GM12891 (cell line): ENCODE results near the gene ARHGEF4.

ENCODE experiments used
- POLR2A ChIP-seq: IDR thresholded peaks from 2 replicates; pipeline ENCODE4 v1.6.1; 2011; ENCODE audit warnings: low read depth, low read length, control low read depth
- POLR2AphosphoS5 ChIP-seq: IDR thresholded peaks from 2 replicates; pipeline ENCODE4 v1.6.1; 2011; ENCODE audit warnings: low read depth, low read length, control low read depth
- POU2F2 ChIP-seq: IDR thresholded peaks from 2 replicates; pipeline ENCODE4 v1.6.1; 2011; ENCODE audit warnings: low read depth, mild to moderate bottlenecking, control low read depth, low read length, moderate library complexity
- SPI1 ChIP-seq: IDR thresholded peaks from 2 replicates; pipeline ENCODE4 v1.6.1; 2011; ENCODE audit warnings: low read depth, low read length, control low read depth
- TAF1 ChIP-seq: IDR thresholded peaks from 2 replicates; pipeline ENCODE4 v1.6.1; 2011; ENCODE audit warnings: low read depth, low read length, control low read depth

DNA sequence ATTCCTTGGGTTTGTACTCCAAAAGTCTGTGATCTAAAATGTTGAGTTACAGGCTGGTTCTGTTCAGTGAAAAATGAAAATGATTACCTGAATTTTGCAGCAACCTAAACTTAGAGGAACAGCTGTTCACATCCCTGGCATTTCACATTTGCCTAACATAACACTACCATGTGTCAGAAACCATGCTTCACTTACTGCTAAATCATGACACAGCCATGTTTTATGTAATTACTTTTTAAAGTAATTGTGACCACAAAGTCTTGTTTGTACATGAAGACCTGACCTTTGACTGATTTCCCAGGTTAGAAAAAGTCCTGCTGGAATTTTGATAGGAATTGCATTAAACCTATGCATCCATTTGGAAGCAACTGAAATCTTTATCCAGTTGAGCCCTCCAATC is 177.4 kb downstream of the ARHGEF4 start:
- no peak for TF ChIP-seq POLR2AphosphoS5
- no peak for TF ChIP-seq TAF1
- no peak for TF ChIP-seq POLR2A
- no peak for TF ChIP-seq POU2F2
- TF ChIP-seq SPI1, result no peak
